ENCODE measurements around the gene WDR45B. TPM values are rescaled to one million over a fixed set of nuclear protein-coding genes. Genes with fewer than 3 reads are reported as not detected.

WDR45B gene
- total and polyA plus RNA-seq, 7 experiments from 2014 or later: 30.5 to 91.6 (median 65.6) TPM

DNA sequence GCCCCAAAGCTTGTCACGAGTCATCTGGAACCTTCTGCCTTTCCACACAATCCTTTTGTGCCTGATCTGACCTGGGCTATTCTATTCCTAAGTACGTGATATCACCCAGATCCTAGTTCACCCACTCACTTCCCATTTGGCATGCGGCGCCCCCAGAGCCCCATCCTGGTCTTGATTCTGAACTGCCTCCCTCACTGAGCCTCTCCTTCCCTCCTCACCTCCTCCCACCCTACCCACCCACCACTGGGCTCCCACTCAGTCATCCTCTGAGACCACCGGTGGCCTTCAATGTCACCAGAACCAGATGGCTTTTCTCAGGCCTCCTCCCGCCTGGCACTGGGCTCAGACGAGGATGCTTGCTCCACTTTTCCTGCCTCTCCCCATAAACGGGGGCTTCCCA is 18.5 kb downstream of the WDR45B start:
- no peak overlapping the region for H3K4me3 ChIP-seq (ENCODE audit: low read length)
- peaks cover 9 to 20% (median 15%) of the 10 kb centered on the region in 7 donors for H3K4me1 Mint-ChIP-seq
- H3K4me3 Mint-ChIP-seq: no peak overlapping the region
- H3K27ac Mint-ChIP-seq: peak overlapping the region in 1 of 9 donors; percentile 13
- no peaks in the 10 kb centered on the region for H3K4me1 ChIP-seq (ENCODE audit: control insufficient read depth in 2 of 2, insufficient read depth in 2 of 2, low read length in 2 of 2)
- H3K9me3 ChIP-seq (ENCODE audit: control insufficient read depth in 2 of 3, low read length in 3 of 3): no peaks in the 10 kb centered on the region
- no peaks in the 10 kb centered on the region for H3K27me3 Mint-ChIP-seq
- ATAC-seq (no peak), DNase-seq (no peak)
- peaks cover 0 to 66% (median 19%) of the 10 kb centered on the region in 3 experiments for H3K36me3 ChIP-seq (ENCODE audit: control insufficient read depth in 2 of 3, insufficient read depth in 3 of 3, low read length in 3 of 3)
- H3K36me3 Mint-ChIP-seq: peaks cover 4 to 31% (median 17%) of the 10 kb centered on the region in 5 donors
- H3K9me3 Mint-ChIP-seq: no peaks in the 10 kb centered on the region
- intact Hi-C loops (cut with micrococcal nuclease): no loop called here
- H3K27ac ChIP-seq (ENCODE audit: low read depth, low read length): no peak overlapping the region
- CTCF ChIA-PET: no interaction called here
- POLR2A ChIA-PET: no interaction called here
- H3K27me3 ChIP-seq (ENCODE audit: control insufficient read depth in 2 of 2, insufficient read depth in 2 of 2, low read length in 2 of 2): no peaks in the 10 kb centered on the region

DNA sequence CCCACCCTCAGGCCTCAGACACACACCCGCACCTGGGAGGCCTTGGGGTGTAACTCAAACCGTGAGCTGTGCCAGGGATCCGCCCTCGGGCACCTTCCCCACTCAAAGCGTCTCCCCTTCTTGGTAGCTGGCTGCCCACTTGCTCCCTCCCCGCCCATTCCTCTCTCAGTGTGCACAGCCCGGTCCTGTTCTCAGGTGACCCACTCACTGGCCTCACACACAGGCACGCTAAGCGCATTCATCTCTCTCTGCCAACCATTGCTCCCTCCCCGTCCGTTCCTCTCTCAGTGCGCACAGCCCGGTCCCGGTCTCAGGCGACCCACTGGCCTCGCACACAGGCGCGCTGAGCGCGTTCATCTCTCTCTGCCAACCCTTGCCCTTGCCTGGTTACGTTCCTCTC is 20.8 kb downstream of the WDR45B start:
- Histone ChIP-seq H3K4me1 (ENCODE audit: control insufficient read depth in 2 of 2, insufficient read depth in 2 of 2, low read length in 2 of 2) (no peaks in the 10 kb centered on the region), H3K4me3 (ENCODE audit: low read length) (no peak overlapping the region), H3K9me3 (ENCODE audit: control insufficient read depth in 2 of 3, low read length in 3 of 3) (no peaks in the 10 kb centered on the region), H3K36me3 (ENCODE audit: control insufficient read depth in 2 of 3, insufficient read depth in 3 of 3, low read length in 3 of 3) (peaks cover 0 to 71% (median 19%) of the 10 kb centered on the region in 3 experiments), H3K27ac (ENCODE audit: low read depth, low read length) (no peak overlapping the region), H3K27me3 (ENCODE audit: control insufficient read depth in 2 of 2, insufficient read depth in 2 of 2, low read length in 2 of 2) (no peaks in the 10 kb centered on the region)
- Mint-ChIP-seq H3K4me3 (no peak overlapping the region), H3K4me1 (peaks cover 0 to 11% (median 6%) of the 10 kb centered on the region in 7 donors), H3K27me3 (no peaks in the 10 kb centered on the region), H3K9me3 (no peaks in the 10 kb centered on the region), H3K27ac (peak overlapping the region in 1 of 9 donors; percentile 43), H3K36me3 (peaks cover 4 to 37% (median 19%) of the 10 kb centered on the region in 5 donors)
- DNase-seq: no peak
- intact Hi-C loops (cut with micrococcal nuclease): no loop called here
- POLR2A ChIA-PET: no interaction called here
- CTCF ChIA-PET: no interaction called here
- no peak for ATAC-seq

DNA sequence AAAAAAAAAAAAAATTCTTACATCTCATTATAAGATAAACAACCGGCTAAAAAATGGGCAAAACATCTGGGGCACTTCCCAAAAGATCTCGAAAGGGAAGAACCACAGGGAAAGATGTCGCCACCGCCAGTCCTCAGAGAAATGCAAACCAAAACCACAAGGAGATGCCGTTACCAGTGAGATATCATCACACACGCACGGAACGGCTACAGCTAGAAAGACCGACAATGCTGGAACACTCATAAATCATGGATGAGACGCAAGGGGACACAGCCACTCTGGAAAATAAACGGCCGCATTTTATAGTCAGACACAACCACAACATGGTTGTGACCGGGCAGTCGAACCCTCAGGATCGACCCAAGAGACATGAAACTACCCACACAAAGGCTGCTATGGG is 24.5 kb downstream of the WDR45B start:
- Mint-ChIP-seq H3K4me1 (peaks cover 0 to 11% (median 0%) of the 10 kb centered on the region in 7 donors), H3K36me3 (peaks cover 0 to 48% (median 25%) of the 10 kb centered on the region in 5 donors), H3K27ac (peak overlapping the region in 1 of 9 donors; percentile 70), H3K9me3 (no peaks in the 10 kb centered on the region), H3K4me3 (no peak overlapping the region), H3K27me3 (no peaks in the 10 kb centered on the region)
- POLR2A ChIA-PET: no interaction called here
- no peak for ATAC-seq
- CTCF ChIA-PET: no interaction called here
- intact Hi-C loops (cut with micrococcal nuclease): no loop called here
- no peak overlapping the region for H3K27ac ChIP-seq (ENCODE audit: low read depth, low read length)
- H3K4me3 ChIP-seq (ENCODE audit: low read length): no peak overlapping the region
- no peak for DNase-seq
- peaks cover 6 to 87% (median 9%) of the 10 kb centered on the region in 3 experiments for H3K36me3 ChIP-seq (ENCODE audit: control insufficient read depth in 2 of 3, insufficient read depth in 3 of 3, low read length in 3 of 3)
- no peaks in the 10 kb centered on the region for H3K4me1 ChIP-seq (ENCODE audit: control insufficient read depth in 2 of 2, insufficient read depth in 2 of 2, low read length in 2 of 2)
- H3K27me3 ChIP-seq (ENCODE audit: control insufficient read depth in 2 of 2, insufficient read depth in 2 of 2, low read length in 2 of 2): no peaks in the 10 kb centered on the region
- H3K9me3 ChIP-seq (ENCODE audit: control insufficient read depth in 2 of 3, low read length in 3 of 3): no peaks in the 10 kb centered on the region

DNA sequence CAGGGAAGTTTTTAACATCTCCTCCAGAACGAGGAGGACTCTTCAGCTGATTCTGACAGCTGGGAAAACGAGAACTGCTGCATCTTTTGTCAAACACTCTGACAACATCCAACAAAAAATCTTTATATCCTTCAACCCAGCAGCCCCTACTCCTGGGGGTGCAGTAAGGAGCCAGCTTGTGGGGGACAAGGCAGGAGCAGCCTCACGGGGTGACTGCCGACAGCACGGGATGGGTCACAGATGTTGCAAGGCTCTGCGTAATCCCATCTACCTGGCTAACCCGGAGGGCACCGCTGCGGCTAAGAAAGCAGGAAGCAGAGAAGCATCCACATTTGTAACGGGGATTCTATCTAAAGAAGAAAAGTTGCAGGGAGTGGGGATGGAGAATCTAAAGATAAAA is 28.6 kb downstream of the WDR45B start:
- ChIA-PET POLR2A (no interaction called here), CTCF (no interaction called here)

DNA sequence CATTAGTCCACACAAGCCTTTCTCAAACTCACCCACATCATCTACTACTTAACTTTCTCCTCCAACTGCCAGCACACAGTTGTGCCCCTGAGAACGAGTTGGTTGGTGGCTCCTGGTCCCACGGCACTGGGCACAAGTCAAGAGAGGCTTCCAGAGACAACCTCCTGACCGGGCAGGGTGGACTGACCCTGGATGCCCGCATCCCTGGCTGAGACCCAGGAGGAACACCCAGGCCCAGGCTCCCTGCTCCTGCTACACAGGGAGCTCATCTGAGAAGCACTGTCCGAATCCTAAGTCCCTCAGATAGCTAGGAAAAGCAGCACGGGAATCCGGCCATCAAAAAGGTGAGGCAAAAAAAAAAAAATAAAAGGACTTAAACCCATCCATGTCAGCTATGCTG is 29.0 kb downstream of the WDR45B start:
- H3K4me3 ChIP-seq (ENCODE audit: low read length): no peak overlapping the region
- no peak overlapping the region for H3K27ac Mint-ChIP-seq
- ATAC-seq: no peak
- H3K9me3 ChIP-seq (ENCODE audit: control insufficient read depth in 2 of 3, low read length in 3 of 3): no peaks in the 10 kb centered on the region
- H3K36me3 ChIP-seq (ENCODE audit: control insufficient read depth in 2 of 3, insufficient read depth in 3 of 3, low read length in 3 of 3): peaks cover 13 to 88% (median 18%) of the 10 kb centered on the region in 3 experiments
- POLR2A ChIA-PET: no interaction called here
- H3K9me3 Mint-ChIP-seq: no peaks in the 10 kb centered on the region
- H3K4me1 Mint-ChIP-seq: peaks cover 0 to 3% (median 0%) of the 10 kb centered on the region in 7 donors
- H3K27me3 Mint-ChIP-seq: no peaks in the 10 kb centered on the region
- intact Hi-C loops (cut with micrococcal nuclease): no loop called here
- H3K36me3 Mint-ChIP-seq: peaks cover 9 to 61% (median 25%) of the 10 kb centered on the region in 5 donors
- H3K27ac ChIP-seq (ENCODE audit: low read depth, low read length): no peak overlapping the region
- H3K4me3 Mint-ChIP-seq: no peak overlapping the region
- H3K4me1 ChIP-seq (ENCODE audit: control insufficient read depth in 2 of 2, insufficient read depth in 2 of 2, low read length in 2 of 2): no peaks in the 10 kb centered on the region
- no peaks in the 10 kb centered on the region for H3K27me3 ChIP-seq (ENCODE audit: control insufficient read depth in 2 of 2, insufficient read depth in 2 of 2, low read length in 2 of 2)
- DNase-seq: no peak
- CTCF ChIA-PET: no interaction called here

More for the DNA sequence above, 28.6 kb downstream of the WDR45B start:
- no peaks in the 10 kb centered on the region for H3K4me1 ChIP-seq (ENCODE audit: control insufficient read depth in 2 of 2, insufficient read depth in 2 of 2, low read length in 2 of 2)
- Mint-ChIP-seq H3K9me3 (no peaks in the 10 kb centered on the region), H3K27me3 (no peaks in the 10 kb centered on the region), H3K36me3 (peaks cover 9 to 57% (median 22%) of the 10 kb centered on the region in 5 donors), H3K4me3 (no peak overlapping the region), H3K27ac (no peak overlapping the region), H3K4me1 (peaks cover 0 to 3% (median 0%) of the 10 kb centered on the region in 7 donors)
- intact Hi-C loops (cut with micrococcal nuclease): no loop called here
- no peaks in the 10 kb centered on the region for H3K27me3 ChIP-seq (ENCODE audit: control insufficient read depth in 2 of 2, insufficient read depth in 2 of 2, low read length in 2 of 2)
- no peak for DNase-seq
- ATAC-seq: no peak
- no peaks in the 10 kb centered on the region for H3K9me3 ChIP-seq (ENCODE audit: control insufficient read depth in 2 of 3, low read length in 3 of 3)
- peaks cover 13 to 87% (median 18%) of the 10 kb centered on the region in 3 experiments for H3K36me3 ChIP-seq (ENCODE audit: control insufficient read depth in 2 of 3, insufficient read depth in 3 of 3, low read length in 3 of 3)
- H3K27ac ChIP-seq (ENCODE audit: low read depth, low read length): no peak overlapping the region
- H3K4me3 ChIP-seq (ENCODE audit: low read length): no peak overlapping the region

DNA sequence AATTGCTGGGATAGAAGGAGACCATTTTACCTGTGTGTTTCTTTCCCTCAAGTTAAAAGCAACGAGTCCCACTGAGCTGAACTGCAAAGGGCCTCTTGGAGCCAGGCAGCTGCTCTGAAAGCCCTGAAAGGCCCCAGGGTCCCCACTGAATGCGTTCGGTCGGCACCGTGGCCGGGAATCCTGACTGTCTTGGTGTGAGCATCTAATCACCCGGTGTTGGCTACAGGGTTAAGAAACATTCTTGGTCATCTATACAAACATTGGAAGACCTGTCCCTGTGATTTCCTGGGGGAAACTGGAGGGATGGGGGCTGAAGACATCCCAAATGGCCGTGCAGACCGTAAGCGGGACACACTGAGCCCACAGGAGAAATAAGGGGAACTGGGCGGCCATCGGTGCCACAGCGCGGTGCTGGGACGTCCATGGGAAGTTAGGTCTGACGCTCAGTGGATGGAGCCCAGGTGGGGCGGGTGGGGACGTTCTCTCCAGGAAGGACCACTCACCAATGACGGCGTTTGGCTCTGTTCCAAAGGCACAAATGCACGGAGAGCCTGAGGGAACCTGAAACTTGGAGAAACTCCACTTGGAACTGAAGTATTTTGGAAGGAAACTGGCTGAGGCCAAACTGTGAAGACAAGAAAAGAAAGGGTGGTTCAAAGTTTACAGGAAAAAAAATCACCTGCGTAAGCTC is 32.1 kb downstream of the WDR45B start:
- no peak overlapping the region for H3K4me3 ChIP-seq (ENCODE audit: low read length)
- H3K9me3 Mint-ChIP-seq: no peaks in the 10 kb centered on the region
- no peak overlapping the region for H3K27ac Mint-ChIP-seq
- ATAC-seq (no peak), DNase-seq (no peak)
- peaks cover 9 to 57% (median 25%) of the 10 kb centered on the region in 5 donors for H3K36me3 Mint-ChIP-seq
- no peak overlapping the region for H3K4me3 Mint-ChIP-seq
- H3K36me3 ChIP-seq (ENCODE audit: control insufficient read depth in 2 of 3, insufficient read depth in 3 of 3, low read length in 3 of 3): peaks cover 6 to 80% (median 15%) of the 10 kb centered on the region in 3 experiments
- no peaks in the 10 kb centered on the region for H3K4me1 ChIP-seq (ENCODE audit: control insufficient read depth in 2 of 2, insufficient read depth in 2 of 2, low read length in 2 of 2)
- no peak overlapping the region for H3K27ac ChIP-seq (ENCODE audit: low read depth, low read length)
- no peaks in the 10 kb centered on the region for H3K9me3 ChIP-seq (ENCODE audit: control insufficient read depth in 2 of 3, low read length in 3 of 3)
- H3K27me3 Mint-ChIP-seq: no peaks in the 10 kb centered on the region
- H3K4me1 Mint-ChIP-seq: peaks cover 0 to 2% (median 0%) of the 10 kb centered on the region in 7 donors
- ChIA-PET CTCF (no interaction called here), POLR2A (interaction anchor here (0.7 kb wide), 1 partner anchor 117 kb away, joined by 7 read pairs; no protein-coding TSS in a partner anchor)
- intact Hi-C loops (cut with micrococcal nuclease): no loop called here
- no peaks in the 10 kb centered on the region for H3K27me3 ChIP-seq (ENCODE audit: control insufficient read depth in 2 of 2, insufficient read depth in 2 of 2, low read length in 2 of 2)
